MCF 10A (cell line): ENCODE results near the gene DNHD1. TPM values are rescaled to one million over a fixed set of nuclear protein-coding genes. Genes with fewer than 3 reads are reported as not detected.

ENCODE experiments used
- BruUV-seq: library from RNA; stranded (reverse); fragments of 400-500 nt; replicated peaks from 2 replicates; lab custom pipeline; 2021; lab: Mats Ljungman, UMichigan
- CTCF ChIA-PET: fragments of 300-600 bp; sonication (Branson Sonifier 250); formaldehyde crosslinking; extraction: SDS; loops from one replicate; lab custom pipeline; 2021; ENCODE audit warnings: antibody characterized with exemption, inconsistent platforms; lab: Yijun Ruan, JAX
- POLR2A ChIA-PET: fragments of 300-600, 350-650 bp; sonication (Branson Sonifier 250); formaldehyde crosslinking; extraction: SDS; loops from one replicate; lab custom pipeline; 2020; ENCODE audit warnings: antibody characterized with exemption, inconsistent platforms; lab: Yijun Ruan, JAX
- DNase-seq: peaks from one replicate; pipeline ENCODE4 v3.0.0-alpha.2; 2018; ENCODE audit not compliant: unreplicated experiment
- H3K27ac Mint-ChIP-seq: one replicate; pipeline ENCODE4 v1.8.0; 2022; ENCODE audit warnings: mild to moderate bottlenecking, low read depth, mixed read lengths; ENCODE audit not compliant: unreplicated experiment
- H3K27me3 Mint-ChIP-seq: one replicate; pipeline ENCODE4 v1.8.0; 2022; ENCODE audit warnings: mixed read lengths; ENCODE audit not compliant: insufficient read depth, unreplicated experiment
- H3K36me3 Mint-ChIP-seq: one replicate; pipeline ENCODE4 v1.8.0; 2022; ENCODE audit warnings: mild to moderate bottlenecking, moderate library complexity, mixed read lengths; ENCODE audit not compliant: insufficient read depth, unreplicated experiment
- H3K4me1 Mint-ChIP-seq: one replicate; pipeline ENCODE4 v1.8.0; 2022; ENCODE audit warnings: mixed read lengths; ENCODE audit not compliant: insufficient read depth, unreplicated experiment
- H3K4me3 Mint-ChIP-seq: one replicate; pipeline ENCODE4 v1.8.0; 2022; ENCODE audit warnings: mild to moderate bottlenecking, moderate library complexity, mixed read lengths; ENCODE audit not compliant: unreplicated experiment
- H3K9me3 Mint-ChIP-seq: one replicate; pipeline ENCODE4 v1.8.0; 2022; ENCODE audit warnings: mixed read lengths; ENCODE audit not compliant: unreplicated experiment
- intact Hi-C: fragments of 100-400 bp; cut with micrococcal nuclease; formaldehyde crosslinking; loops from 2 replicates; pipeline ENCODE4 v1.14.1; 2022
- total RNA-seq: library from RNA; stranded (reverse); gene quantifications from 2 replicates; pipeline ENCODE4 v1.2.3, GENCODE V29; 2022
- TF ChIP-seq, protein P1 (sequence below): fragments of 200-600 bp; IDR thresholded peaks from one replicate; pipeline ENCODE4 v1.8.0; 2022; ENCODE audit warnings: antibody characterized with exemption, mild to moderate bottlenecking; ENCODE audit not compliant: unreplicated experiment

DNHD1 gene
- total RNA-seq, 1 experiment from 2014 or later: 18.3 TPM

DNA sequence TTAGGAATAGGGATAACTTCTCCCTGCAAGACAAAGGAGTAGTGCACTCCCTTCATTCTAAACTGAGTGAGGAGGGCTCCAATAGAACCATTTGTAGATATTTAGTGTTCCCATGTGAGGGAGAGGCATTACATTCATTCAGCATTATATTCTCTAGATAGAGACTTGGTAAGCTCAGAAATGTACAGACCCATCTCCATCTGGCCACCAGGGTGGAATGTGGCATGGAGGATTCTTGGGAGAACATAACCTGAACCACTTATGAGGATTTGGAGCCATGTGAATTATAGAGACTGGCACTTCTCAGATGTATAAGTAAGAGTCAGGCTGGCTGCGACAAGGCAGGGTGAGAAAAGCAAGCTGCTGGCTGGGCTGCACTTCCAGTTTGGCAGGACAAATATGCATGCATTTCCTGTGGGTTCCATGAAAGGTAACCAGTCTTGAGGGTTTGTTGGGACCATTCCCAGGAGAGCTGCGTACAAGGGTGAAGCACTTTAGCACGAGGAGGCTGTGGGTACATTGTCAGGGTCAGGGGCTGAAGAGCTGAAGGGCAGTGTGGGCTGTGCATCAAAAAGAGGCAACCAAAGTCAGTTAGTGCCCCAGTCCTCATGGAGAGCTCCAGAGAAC, 97.2 kb downstream of the DNHD1 start:
- no peaks in the 10 kb centered on the region for H3K9me3 Mint-ChIP-seq
- ChIA-PET CTCF (interaction anchor here (0.5 to 3.8 kb wide), 11 partner anchors 18 to 464 kb away, joined by 3 to 14 read pairs (median 3); partner anchors contain the start of gene TAF10), POLR2A (interaction anchor here (2.4 kb wide), 1 partner anchor 9 kb away, joined by 7 read pairs; the partner anchor contains the start of genes ILK and RRP8)
- H3K4me1 Mint-ChIP-seq: peaks cover 8% of the 10 kb centered on the region
- no peak for DNase-seq
- H3K27ac Mint-ChIP-seq: no peak overlapping the region
- intact Hi-C loops: no loop called here
- no TSS peak for BruUV-seq
- H3K4me3 Mint-ChIP-seq: no peak overlapping the region
- TF ChIP-seq, protein P1, sequence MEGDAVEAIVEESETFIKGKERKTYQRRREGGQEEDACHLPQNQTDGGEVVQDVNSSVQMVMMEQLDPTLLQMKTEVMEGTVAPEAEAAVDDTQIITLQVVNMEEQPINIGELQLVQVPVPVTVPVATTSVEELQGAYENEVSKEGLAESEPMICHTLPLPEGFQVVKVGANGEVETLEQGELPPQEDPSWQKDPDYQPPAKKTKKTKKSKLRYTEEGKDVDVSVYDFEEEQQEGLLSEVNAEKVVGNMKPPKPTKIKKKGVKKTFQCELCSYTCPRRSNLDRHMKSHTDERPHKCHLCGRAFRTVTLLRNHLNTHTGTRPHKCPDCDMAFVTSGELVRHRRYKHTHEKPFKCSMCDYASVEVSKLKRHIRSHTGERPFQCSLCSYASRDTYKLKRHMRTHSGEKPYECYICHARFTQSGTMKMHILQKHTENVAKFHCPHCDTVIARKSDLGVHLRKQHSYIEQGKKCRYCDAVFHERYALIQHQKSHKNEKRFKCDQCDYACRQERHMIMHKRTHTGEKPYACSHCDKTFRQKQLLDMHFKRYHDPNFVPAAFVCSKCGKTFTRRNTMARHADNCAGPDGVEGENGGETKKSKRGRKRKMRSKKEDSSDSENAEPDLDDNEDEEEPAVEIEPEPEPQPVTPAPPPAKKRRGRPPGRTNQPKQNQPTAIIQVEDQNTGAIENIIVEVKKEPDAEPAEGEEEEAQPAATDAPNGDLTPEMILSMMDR: no peak
- no peaks in the 10 kb centered on the region for H3K27me3 Mint-ChIP-seq
- peaks cover 59% of the 10 kb centered on the region for H3K36me3 Mint-ChIP-seq

DNA sequence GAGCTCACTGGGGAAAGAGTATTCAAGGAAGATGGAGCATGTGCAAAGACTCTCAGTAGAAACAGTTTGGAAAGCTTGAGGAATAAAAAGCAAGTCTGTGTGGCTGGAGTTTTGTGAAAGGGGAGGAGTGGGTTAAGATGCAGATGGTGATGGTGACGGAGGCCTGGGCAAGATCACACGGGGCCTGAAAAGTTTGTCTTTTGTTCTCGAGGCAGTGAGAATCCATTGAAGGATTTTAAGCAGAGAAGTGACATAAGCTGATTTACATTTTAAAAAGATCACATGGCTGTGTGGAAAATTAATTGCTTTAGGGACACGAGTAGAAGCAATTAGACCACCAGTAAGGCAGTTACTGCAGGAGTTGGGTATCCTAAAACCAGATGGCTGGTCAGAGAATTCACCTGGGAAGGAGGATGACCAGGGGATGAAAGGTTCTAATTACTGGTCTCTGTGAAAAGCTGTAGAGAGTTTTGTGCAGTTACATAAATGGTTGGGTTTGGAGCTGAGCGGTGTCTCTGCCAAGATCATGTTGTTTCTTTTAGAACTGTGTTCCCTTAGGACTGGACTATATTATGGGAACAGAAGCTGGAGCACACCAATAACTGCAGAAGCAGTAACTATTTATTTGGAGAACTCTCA, 99.3 kb downstream of the DNHD1 start:
- Mint-ChIP-seq H3K27ac (no peak overlapping the region), H3K36me3 (peaks cover 75% of the 10 kb centered on the region), H3K4me3 (no peak overlapping the region), H3K9me3 (no peaks in the 10 kb centered on the region), H3K4me1 (peaks cover 8% of the 10 kb centered on the region), H3K27me3 (no peaks in the 10 kb centered on the region)
- DNase-seq: no peak
- CTCF ChIA-PET: interaction anchor here (0.6 to 3.8 kb wide), 3 partner anchors 64 to 114 kb away, joined by 3 to 14 read pairs (median 3); no protein-coding TSS in a partner anchor
- intact Hi-C loops: no loop called here
- POLR2A ChIA-PET: interaction anchor here (0.8 to 1.5 kb wide), 3 partner anchors 10 to 87 kb away, joined by 3 to 4 read pairs (median 4); partner anchors contain the start of gene MRPL17
- TF ChIP-seq, protein P1: no peak
- no TSS peak for BruUV-seq

DNA sequence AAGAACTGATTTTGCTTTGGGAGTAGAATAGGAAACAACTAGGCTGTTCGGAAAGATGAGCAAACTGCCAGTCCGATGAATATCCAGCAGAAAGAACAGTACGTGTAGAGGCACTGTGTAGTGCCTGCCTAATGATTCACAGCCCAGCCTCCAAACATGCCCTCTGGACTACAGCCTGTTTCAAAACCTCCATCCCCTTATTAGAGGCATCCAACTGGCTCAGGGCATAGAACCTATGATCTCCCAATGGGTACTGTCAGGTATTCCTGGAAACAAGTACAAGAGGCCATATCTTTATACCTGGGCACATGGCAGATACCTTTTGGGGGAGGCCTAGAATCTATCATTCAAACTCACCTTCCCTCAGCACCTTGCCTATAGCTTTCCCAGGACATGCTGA, 101.5 kb downstream of the DNHD1 start:
- Mint-ChIP-seq H3K27me3 (no peaks in the 10 kb centered on the region), H3K9me3 (no peaks in the 10 kb centered on the region), H3K27ac (no peak overlapping the region), H3K36me3 (peaks cover 61% of the 10 kb centered on the region), H3K4me3 (no peak overlapping the region), H3K4me1 (peaks cover 13% of the 10 kb centered on the region)
- DNase-seq: no peak
- ChIA-PET CTCF (interaction anchor here (0.5 to 1.9 kb wide), 2 partner anchors 14 to 133 kb away, joined by 3 to 10 read pairs; partner anchors contain the start of gene TAF10), POLR2A (interaction anchor here (0.6 kb wide), 1 partner anchor 51 kb away, joined by 3 read pairs; no protein-coding TSS in a partner anchor)
- TF ChIP-seq, protein P1: no peak
- intact Hi-C loops: no loop called here
- no TSS peak for BruUV-seq

DNA sequence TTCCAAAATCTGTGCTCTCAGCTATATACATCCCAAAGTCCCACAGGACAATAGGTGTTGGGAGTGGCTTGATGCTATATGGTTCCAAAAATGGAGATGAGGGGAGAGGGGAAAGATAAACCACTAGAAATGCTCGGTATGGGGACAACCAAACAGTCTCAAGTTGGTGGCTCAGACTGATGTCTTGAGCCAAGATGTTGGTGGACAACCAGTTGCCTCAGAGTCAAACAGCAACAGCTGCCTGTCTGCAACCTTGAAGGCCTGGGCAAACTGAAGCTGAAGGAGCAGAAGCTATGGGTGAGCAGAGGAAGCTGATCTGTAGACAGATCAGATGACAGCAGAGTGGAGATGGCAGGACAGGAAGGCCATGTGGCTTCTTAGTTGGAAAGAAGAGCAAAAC, 102.4 kb downstream of the DNHD1 start:
- POLR2A ChIA-PET: interaction anchor here (0.6 to 1.1 kb wide), 4 partner anchors 12 to 84 kb away, joined by 3 to 4 read pairs (median 3); partner anchors contain the start of genes MRPL17 and TAF10

More for the DNA sequence above, 102.4 kb downstream of the DNHD1 start:
- Mint-ChIP-seq H3K36me3 (peaks cover 55% of the 10 kb centered on the region), H3K27me3 (no peaks in the 10 kb centered on the region), H3K4me1 (peaks cover 13% of the 10 kb centered on the region), H3K4me3 (no peak overlapping the region), H3K9me3 (no peaks in the 10 kb centered on the region), H3K27ac (no peak overlapping the region)
- no TSS peak for BruUV-seq
- intact Hi-C loops: no loop called here
- DNase-seq: no peak
- TF ChIP-seq, protein P1: no peak
- CTCF ChIA-PET: interaction anchor here (0.6 to 1.9 kb wide), 5 partner anchors 11 to 302 kb away, joined by 3 to 10 read pairs (median 3); partner anchors contain the start of gene TAF10
